Measurements from ENCODE around the gene IL22.
"Not testable (repeated sequence)": the region's sequence is repeated elsewhere in the genome, so short reads cannot be mapped to it uniquely, and the experiment has no call there.

The IL22 gene

GRCh38 chr12:68227356-68227755 is 26.0 kb downstream of the IL22 start:
- FAIRE-seq: no peak

- FAIRE-seq: no peak
Measured at GRCh38 chr12:68225576-68226476, 27.6 kb downstream of the IL22 start, which contains the start of gene IL26. Gene IL26 (minus strand): TSS chr12:68225810. CDS start chr12:68225756, 54 bp downstream.

- FAIRE-seq: no peak
Measured at GRCh38 chr12:68224613-68225285, 28.7 kb downstream of the IL22 start.

- FAIRE-seq: peak; percentile 46
Measured at GRCh38 chr12:68223067-68223747, 30.2 kb downstream of the IL22 start.

- FAIRE-seq: no peak
Measured at GRCh38 chr12:68222326-68222725, 31.1 kb downstream of the IL22 start.

- no peak for FAIRE-seq
Measured at GRCh38 chr12:68221497-68221896, 31.9 kb downstream of the IL22 start.

GRCh38 chr12:68210875-68211274 is 42.5 kb downstream of the IL22 start:
- no peak for FAIRE-seq

- not testable (repeated sequence) for FAIRE-seq
Measured at GRCh38 chr12:68209048-68209728, 44.2 kb downstream of the IL22 start.

GRCh38 chr12:68207276-68207675 is 46.1 kb downstream of the IL22 start:
- FAIRE-seq: no peak

- FAIRE-seq: no peak
Measured at GRCh38 chr12:68206446-68206845, 47.0 kb downstream of the IL22 start.

- FAIRE-seq: no peak
Measured at GRCh38 chr12:68203460-68203875, 49.9 kb downstream of the IL22 start.

- no peak for FAIRE-seq
Measured at GRCh38 chr12:68200854-68201253, 52.5 kb downstream of the IL22 start.

GRCh38 chr12:68199127-68199526 is 54.3 kb downstream of the IL22 start:
- no peak for FAIRE-seq

- FAIRE-seq: no peak
Measured at GRCh38 chr12:68198507-68199086, 54.8 kb downstream of the IL22 start.

Data from A204.1 (cell line).